Measurements from ENCODE around the gene ABL1.

The ABL1 gene

DNA sequence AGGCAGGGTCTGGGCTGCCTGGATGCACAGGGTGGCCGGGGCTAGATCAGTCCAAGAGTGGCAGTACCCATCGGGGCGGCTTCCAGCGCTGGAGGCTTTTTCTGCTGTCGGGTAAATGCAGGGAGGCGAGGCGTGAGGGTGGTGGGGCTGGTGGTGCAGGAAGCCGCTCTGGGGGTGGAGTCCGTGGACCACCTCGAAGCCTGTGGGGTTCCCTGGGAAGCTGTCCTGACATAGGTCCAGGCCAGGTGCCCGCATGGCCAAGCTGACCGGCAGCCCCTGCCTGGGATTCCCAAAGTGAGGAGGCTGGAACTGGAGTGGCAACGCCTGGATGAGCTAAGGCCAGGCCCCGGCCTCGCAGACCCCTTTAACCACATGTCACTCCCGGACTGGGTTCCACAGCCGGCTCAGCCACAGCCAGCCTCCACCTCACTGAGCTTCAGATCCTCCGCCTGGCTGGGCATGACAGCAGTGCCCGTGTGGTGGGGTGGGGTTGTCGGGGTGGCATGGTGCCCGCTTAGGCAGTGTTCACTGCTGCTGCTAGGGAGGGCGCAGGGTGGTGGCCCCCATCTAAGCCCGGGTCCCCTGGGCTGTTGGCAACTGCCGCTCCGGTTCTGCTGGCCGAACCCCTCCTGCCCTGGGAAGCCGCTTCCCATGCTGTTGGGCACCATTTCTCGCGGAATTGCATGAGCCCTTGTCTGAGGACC, 62.9 kb downstream of the ABL1 start:
- TF ChIP-seq CTCF (IDR thresholded peaks at IDR 0.05; ENCODE audit: control insufficient read depth, extremely low read depth, insufficient read depth) = no peak
- DNase-seq (ENCODE audit: low read depth) = no peak
- no peak overlapping the region for H3K4me3 ChIP-seq (ENCODE audit: low read depth, low read length)

- no peak for TF ChIP-seq CTCF (IDR thresholded peaks at IDR 0.05; ENCODE audit: control insufficient read depth, extremely low read depth, insufficient read depth)
- DNase-seq (ENCODE audit: low read depth) = no peak
- H3K4me3 ChIP-seq (ENCODE audit: low read depth, low read length) = no peak overlapping the region
These were observed 63.4 kb downstream of the ABL1 start for GRCh38 chr9:130898552-130898852.

DNA sequence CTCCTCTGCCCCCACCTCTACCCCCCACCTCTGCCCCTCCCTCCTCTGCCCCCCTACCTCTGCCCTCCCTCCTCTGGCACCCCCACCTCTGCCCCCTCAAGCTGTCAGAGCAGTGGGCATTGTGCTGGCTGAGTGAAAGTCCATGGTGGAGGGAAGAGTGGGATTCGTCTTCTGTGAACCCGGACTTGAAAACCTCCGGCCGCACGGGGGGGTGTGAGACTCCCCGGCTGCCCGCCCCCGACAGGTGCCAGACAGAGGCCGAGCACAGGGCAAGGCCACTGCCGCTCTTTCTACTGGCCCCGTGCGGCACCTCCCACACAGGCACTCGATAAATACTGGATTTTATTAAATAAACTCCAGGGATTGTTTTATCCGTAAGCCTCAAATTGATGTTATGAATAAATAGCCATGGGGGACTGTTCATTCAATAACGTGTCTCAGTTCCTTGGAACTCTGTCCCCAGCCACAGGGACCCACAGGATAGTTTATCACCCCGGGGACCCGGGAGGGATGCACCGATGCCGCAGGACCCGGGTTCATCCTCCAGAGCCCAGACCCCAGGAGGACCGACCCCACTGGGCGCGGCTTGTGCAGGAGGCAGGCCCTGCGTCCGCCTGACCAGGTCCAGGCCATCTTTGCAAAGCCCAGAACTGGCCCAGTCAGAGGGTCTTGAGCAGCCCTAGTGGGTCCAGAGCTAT, 64.1 kb downstream of the ABL1 start:
- DNase-seq (ENCODE audit: low read depth) = no peak
- H3K4me3 ChIP-seq (ENCODE audit: low read depth, low read length) = no peak overlapping the region
- no peak for TF ChIP-seq CTCF (IDR thresholded peaks at IDR 0.05; ENCODE audit: control insufficient read depth, extremely low read depth, insufficient read depth)

- no peak for TF ChIP-seq CTCF (IDR thresholded peaks at IDR 0.05; ENCODE audit: control insufficient read depth, extremely low read depth, insufficient read depth)
- no peak overlapping the region for H3K4me3 ChIP-seq (ENCODE audit: low read depth, low read length)
- no peak for DNase-seq (ENCODE audit: low read depth)
These were observed 65.8 kb downstream of the ABL1 start for GRCh38 chr9:130900701-130901497.

DNA sequence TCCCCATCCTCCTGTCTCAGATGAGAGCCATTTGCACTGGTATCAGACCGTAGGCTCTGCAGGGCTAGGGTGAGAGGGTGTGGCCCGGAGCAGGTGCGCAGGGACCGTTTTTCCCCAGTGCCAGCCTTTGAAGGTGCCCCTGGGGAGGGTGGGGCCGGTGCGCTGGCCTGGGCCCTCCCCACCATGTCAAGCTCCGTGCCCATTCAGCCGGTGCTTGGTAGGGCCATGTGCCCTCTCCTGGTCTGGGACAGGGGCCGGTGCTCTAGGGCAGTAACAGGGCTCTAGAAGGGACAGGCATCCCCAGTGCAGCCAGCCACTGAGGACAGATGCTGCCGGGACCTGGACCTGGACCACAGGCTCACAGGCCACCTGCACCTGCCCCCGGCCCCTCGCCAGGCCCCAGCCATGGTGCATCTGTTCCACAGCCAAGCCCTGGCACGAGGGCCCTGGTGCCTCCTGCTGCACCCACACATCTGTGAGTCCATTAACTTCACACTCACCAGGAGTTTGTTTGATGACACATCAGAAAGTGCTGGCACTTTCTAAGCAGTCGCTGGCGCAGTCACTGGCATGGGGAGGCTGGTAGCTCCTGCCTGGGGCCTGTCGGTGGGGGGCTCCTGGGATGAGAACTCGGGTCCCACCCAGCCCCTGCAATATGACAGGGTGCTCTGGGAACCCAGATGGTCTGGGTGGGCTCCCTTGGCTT, 66.6 kb downstream of the ABL1 start:
- no peak for TF ChIP-seq CTCF (IDR thresholded peaks at IDR 0.05; ENCODE audit: control insufficient read depth, extremely low read depth, insufficient read depth)
- no peak for DNase-seq (ENCODE audit: low read depth)
- no peak overlapping the region for H3K4me3 ChIP-seq (ENCODE audit: low read depth, low read length)

GRCh38 chr9:130902204-130903185, 67.4 kb downstream of the ABL1 start:
- H3K4me3 ChIP-seq (ENCODE audit: low read depth, low read length) = no peak overlapping the region
- DNase-seq (ENCODE audit: low read depth) = no peak
- TF ChIP-seq CTCF (IDR thresholded peaks at IDR 0.05; ENCODE audit: control insufficient read depth, extremely low read depth, insufficient read depth) = no peak
